Hepatocyte (in vitro differentiated cells): Measurements from ENCODE around the gene TRPM5.

Source experiments
- EZH2 ChIP-seq: fragments of 200-600 bp; sonication (generic); IDR thresholded peaks from 2 replicates; pipeline ENCODE4 v1.6.1; 2016; ENCODE audit warnings: antibody characterized with exemption, mild to moderate bottlenecking, borderline replicate concordance
- TF ChIP-seq, protein P1 (sequence below): fragments of 200-600 bp; sonication (generic); IDR thresholded peaks from 2 replicates; pipeline ENCODE4 v1.5.1; 2016; ENCODE audit warnings: antibody characterized with exemption, mild to moderate bottlenecking; ENCODE audit not compliant: poor library complexity

DNA sequence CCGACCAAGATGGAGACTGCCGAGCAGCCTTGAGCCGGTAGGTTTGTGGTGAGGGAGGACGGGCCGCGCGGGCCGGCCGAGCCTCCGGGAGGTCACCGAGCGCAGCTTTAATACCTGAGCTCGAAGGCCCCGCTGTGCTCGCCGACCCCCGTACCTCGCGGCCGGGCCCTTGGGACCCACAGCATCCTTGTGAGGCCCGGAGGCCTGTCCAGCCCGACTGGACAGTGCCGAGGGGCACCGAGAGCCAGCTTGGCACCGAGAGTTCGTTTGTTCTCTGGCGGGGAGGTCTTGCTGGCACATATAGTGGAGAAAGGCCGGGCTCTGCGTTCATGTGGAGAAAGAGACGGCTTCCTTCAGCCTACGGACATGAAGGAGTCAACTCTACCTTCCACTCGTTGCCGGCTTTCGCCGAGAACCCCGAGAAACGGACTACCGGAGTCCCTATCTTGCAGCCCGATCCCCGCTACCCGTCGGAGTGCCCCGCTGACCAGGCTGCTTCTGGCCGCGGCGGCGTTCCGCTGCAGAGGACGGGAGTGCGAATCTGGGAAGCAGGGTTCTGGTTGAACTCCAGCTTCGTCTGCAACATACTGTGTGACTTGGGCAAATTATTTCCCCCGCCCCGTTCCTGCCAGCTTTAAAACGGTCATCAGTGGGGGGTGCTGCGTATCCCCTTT lies 43.4 kb downstream of the TRPM5 start:
- TF ChIP-seq, protein P1, sequence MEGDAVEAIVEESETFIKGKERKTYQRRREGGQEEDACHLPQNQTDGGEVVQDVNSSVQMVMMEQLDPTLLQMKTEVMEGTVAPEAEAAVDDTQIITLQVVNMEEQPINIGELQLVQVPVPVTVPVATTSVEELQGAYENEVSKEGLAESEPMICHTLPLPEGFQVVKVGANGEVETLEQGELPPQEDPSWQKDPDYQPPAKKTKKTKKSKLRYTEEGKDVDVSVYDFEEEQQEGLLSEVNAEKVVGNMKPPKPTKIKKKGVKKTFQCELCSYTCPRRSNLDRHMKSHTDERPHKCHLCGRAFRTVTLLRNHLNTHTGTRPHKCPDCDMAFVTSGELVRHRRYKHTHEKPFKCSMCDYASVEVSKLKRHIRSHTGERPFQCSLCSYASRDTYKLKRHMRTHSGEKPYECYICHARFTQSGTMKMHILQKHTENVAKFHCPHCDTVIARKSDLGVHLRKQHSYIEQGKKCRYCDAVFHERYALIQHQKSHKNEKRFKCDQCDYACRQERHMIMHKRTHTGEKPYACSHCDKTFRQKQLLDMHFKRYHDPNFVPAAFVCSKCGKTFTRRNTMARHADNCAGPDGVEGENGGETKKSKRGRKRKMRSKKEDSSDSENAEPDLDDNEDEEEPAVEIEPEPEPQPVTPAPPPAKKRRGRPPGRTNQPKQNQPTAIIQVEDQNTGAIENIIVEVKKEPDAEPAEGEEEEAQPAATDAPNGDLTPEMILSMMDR, result no peak
- no peak for TF ChIP-seq EZH2
